ENCODE data around the gene HMGN1. TPM values are rescaled to one million over a fixed set of nuclear protein-coding genes. Genes with fewer than 3 reads are reported as not detected.

Gene HMGN1
- total and polyA plus RNA-seq, 2 donors (not counting 1 experiment from before 2014, with no cell fraction given) = 117 to 317 TPM

GRCh38 chr21:39381009-39381408 is 32.1 kb upstream of the HMGN1 start:
- DNase-seq = no peak
- H3K27ac Mint-ChIP-seq = peak overlapping the region; percentile 16
- peaks cover 21% of the 10 kb centered on the region for H3K79me2 ChIP-seq (ENCODE audit: control insufficient read depth, insufficient read depth, low read length)
- intact Hi-C loops (cut with micrococcal nuclease) = loop anchor here (2.0 kb wide), 1 partner anchor 198 kb away; the partner anchor contains the start of gene PSMG1
- CTCF ChIA-PET = no interaction called here
- no peaks in the 10 kb centered on the region for H3K27me3 Mint-ChIP-seq
- no peak for ATAC-seq (ENCODE audit: low read depth)
- no peaks in the 10 kb centered on the region for H3K36me3 ChIP-seq (replicated peaks in 1 of 2; ENCODE audit: control extremely low read depth in 1 of 2, control insufficient read depth in 1 of 2, extremely low read depth in 1 of 2, insufficient read depth in 2 of 2, low read length in 1 of 2)
- POLR2A ChIA-PET = interaction anchor here (1.0 to 1.5 kb wide), 2 partner anchors 32 to 33 kb away, joined by 3 read pairs; partner anchors contain the start of gene HMGN1
- no peaks in the 10 kb centered on the region for H3K9me3 Mint-ChIP-seq (ENCODE audit: insufficient read depth)
- peaks cover 22% of the 10 kb centered on the region for H3K4me1 Mint-ChIP-seq
- TF ChIP-seq EZH2 (IDR thresholded peaks at IDR 0.05; ENCODE audit: borderline replicate concordance, insufficient read depth, low read depth, low read length, poor library complexity, severe bottlenecking) (no peak), CTCF (IDR thresholded peaks at IDR 0.05) (no peak)
- no peak overlapping the region for H3K27ac ChIP-seq (ENCODE audit: low read length in 2 of 2)
- peaks cover 10 to 16% of the 10 kb centered on the region in 2 donors for H3K4me1 ChIP-seq (ENCODE audit: control insufficient read depth in 2 of 2, insufficient read depth in 2 of 2, low read length in 2 of 2)
- H3K4me3 ChIP-seq (ENCODE audit: control extremely low read depth in 1 of 5, extremely low read depth in 1 of 5, insufficient read depth in 1 of 5, low read depth in 2 of 5, low read length in 4 of 5) = peak overlapping the region; percentile 73 to 97 (median 92)
- no peaks in the 10 kb centered on the region for H3K9me3 ChIP-seq (ENCODE audit: control extremely low read depth in 1 of 3, control insufficient read depth in 2 of 3, insufficient read depth in 1 of 3, low read length in 2 of 3)
- peak overlapping the region; percentile 93 for H3K4me3 Mint-ChIP-seq
- H2AFZ ChIP-seq (ENCODE audit: insufficient read depth, low read depth, low read length, poor library complexity, severe bottlenecking) = peak overlapping the region; percentile 97
- peaks cover 0 to 6% (median 0%) of the 10 kb centered on the region in 4 experiments for H3K27me3 ChIP-seq (replicated peaks in 1 of 4; ENCODE audit: control extremely low read depth in 1 of 4, control insufficient read depth in 3 of 4, insufficient read depth in 4 of 4, low read length in 3 of 4)
- H4K20me1 ChIP-seq (ENCODE audit: control insufficient read depth, insufficient read depth, low read length, poor library complexity, severe bottlenecking) = no peaks in the 10 kb centered on the region
- peak overlapping the region; percentile 98 for H3K4me2 ChIP-seq (replicated peaks; ENCODE audit: low read depth, low read length, poor library complexity, severe bottlenecking)
- peak overlapping the region; percentile 93 for H3K9ac ChIP-seq (ENCODE audit: low read length)
- WGBS (ENCODE audit: insufficient coverage) = 31% methylated on average over 5 of the region's 12 CpGs
